Right atrium auricular region (tissue), 2 donors: ENCODE measurements around the gene PAPSS1. TPM values are rescaled to one million over a fixed set of nuclear protein-coding genes. Genes with fewer than 3 reads are reported as not detected.

Source experiments
- DNase-seq: peaks from one replicate; pipeline ENCODE4 v3.0.0-alpha.2; 2019; ENCODE audit warnings: low spot score
- H3K27ac ChIP-seq, 2 donors: fragments of 200-600 bp; sonication (generic); 1 replicate in 1 of 2; 2 replicates in 1 of 2; pipeline ENCODE4 v1.5.1; 2016 to 2019
- H3K27me3 ChIP-seq, 2 donors: fragments of 200-600 bp; sonication (generic); one replicate each; pipeline versions ENCODE4 v1.5.1 to v1.6.0; 2017 to 2019
- H3K36me3 ChIP-seq: fragments of 200-600 bp; sonication (generic); one replicate; pipeline ENCODE4 v1.5.1; 2016
- H3K4me1 ChIP-seq, 2 donors: fragments of 200-600 bp; sonication (generic); one replicate each; pipeline versions ENCODE4 v1.5.1 to v1.6.0; 2017 to 2019
- H3K4me3 ChIP-seq, 2 donors: fragments of 200-600 bp; sonication (generic); 1 replicate in 1 of 2; 2 replicates in 1 of 2; pipeline ENCODE4 v1.5.1; 2017 to 2019; ENCODE audit warnings: mild to moderate bottlenecking in 1 of 2, moderate library complexity in 1 of 2
- H3K9me3 ChIP-seq, 2 donors: fragments of 200-600 bp; sonication (generic); one replicate each; pipeline ENCODE4 v1.5.1; 2019
- total RNA-seq, 2 donors: library from RNA; depleted of rRNA; stranded (reverse); fragments of >200 nt; gene quantifications; one replicate each; pipeline ENCODE4 v1.1.0, GENCODE V29; 2016
- TF ChIP-seq, protein P1 (sequence below), 2 donors: fragments of 200-600 bp; sonication (generic); IDR thresholded peaks; one replicate each; pipeline ENCODE4 v1.5.1; 2019; ENCODE audit warnings: antibody characterized with exemption in 2 of 2

PAPSS1 gene
- total RNA-seq, 2 donors from 2014 or later, result 10.5 to 14.3 TPM

DNA sequence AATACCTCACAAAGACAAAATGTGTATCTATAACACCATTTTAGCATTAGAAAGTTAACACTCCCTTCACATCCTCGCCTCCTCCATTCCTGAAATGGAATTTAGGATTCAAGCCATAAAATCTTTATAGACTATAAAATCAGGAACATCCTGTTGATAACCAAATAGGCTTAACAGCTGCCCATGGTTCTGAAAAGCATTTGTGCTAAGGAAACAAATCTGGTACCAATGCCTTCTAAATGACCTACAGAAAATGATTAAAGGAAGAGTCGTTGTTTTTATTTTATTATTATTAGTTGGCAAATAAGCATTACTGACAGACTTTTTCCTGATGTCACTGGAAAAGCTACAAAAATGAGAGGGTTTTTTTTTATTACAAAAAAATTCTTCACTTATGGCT lies 79.8 kb downstream of the PAPSS1 start:
- TF ChIP-seq, protein P1, sequence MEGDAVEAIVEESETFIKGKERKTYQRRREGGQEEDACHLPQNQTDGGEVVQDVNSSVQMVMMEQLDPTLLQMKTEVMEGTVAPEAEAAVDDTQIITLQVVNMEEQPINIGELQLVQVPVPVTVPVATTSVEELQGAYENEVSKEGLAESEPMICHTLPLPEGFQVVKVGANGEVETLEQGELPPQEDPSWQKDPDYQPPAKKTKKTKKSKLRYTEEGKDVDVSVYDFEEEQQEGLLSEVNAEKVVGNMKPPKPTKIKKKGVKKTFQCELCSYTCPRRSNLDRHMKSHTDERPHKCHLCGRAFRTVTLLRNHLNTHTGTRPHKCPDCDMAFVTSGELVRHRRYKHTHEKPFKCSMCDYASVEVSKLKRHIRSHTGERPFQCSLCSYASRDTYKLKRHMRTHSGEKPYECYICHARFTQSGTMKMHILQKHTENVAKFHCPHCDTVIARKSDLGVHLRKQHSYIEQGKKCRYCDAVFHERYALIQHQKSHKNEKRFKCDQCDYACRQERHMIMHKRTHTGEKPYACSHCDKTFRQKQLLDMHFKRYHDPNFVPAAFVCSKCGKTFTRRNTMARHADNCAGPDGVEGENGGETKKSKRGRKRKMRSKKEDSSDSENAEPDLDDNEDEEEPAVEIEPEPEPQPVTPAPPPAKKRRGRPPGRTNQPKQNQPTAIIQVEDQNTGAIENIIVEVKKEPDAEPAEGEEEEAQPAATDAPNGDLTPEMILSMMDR (IDR thresholded peaks at IDR 0.05), result no peak
- Histone ChIP-seq H3K27me3 (no peaks in the 10 kb centered on the region), H3K27ac (no peak overlapping the region), H3K4me3 (no peak overlapping the region), H3K36me3 (peaks cover 10% of the 10 kb centered on the region), H3K9me3 (no peaks in the 10 kb centered on the region), H3K4me1 (no peaks in the 10 kb centered on the region)
- DNase-seq, result no peak

- no peaks in the 10 kb centered on the region for H3K36me3 ChIP-seq
- TF ChIP-seq, protein P1 (IDR thresholded peaks at IDR 0.05), result no peak
- no peak overlapping the region for H3K4me3 ChIP-seq
- H3K27me3 ChIP-seq, result no peaks in the 10 kb centered on the region
- H3K9me3 ChIP-seq, result no peaks in the 10 kb centered on the region
- no peak for DNase-seq
- no peaks in the 10 kb centered on the region for H3K4me1 ChIP-seq
- no peak overlapping the region for H3K27ac ChIP-seq
These were observed 84.3 kb downstream of the PAPSS1 start for GRCh38 chr4:107635735-107636134.

DNA sequence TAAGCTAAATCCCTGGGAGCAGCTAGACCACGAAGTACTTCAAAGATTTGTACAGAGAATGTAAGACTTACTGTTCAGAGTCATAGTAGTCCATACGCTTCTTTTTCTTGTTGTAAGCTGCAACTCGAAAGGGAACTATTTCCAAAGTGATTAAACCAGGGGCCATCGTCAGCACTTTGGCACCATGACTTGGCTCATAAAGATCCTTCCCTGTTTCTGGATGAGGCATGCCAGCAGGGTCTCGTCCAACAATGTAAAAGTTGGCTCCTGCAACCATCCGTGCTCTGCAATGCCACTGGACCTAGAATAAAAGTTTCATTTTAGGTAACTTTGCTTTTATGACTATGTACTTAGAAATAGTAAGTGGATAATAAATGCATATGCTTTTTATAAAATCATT lies 88.5 kb downstream of the PAPSS1 start:
- DNase-seq, result no peak
- H3K4me3 ChIP-seq, result no peak overlapping the region
- TF ChIP-seq, protein P1 (IDR thresholded peaks at IDR 0.05), result no peak
- no peaks in the 10 kb centered on the region for H3K36me3 ChIP-seq
- H3K9me3 ChIP-seq, result no peaks in the 10 kb centered on the region
- H3K27me3 ChIP-seq, result no peaks in the 10 kb centered on the region
- H3K4me1 ChIP-seq, result no peaks in the 10 kb centered on the region
- H3K27ac ChIP-seq, result no peak overlapping the region

DNA sequence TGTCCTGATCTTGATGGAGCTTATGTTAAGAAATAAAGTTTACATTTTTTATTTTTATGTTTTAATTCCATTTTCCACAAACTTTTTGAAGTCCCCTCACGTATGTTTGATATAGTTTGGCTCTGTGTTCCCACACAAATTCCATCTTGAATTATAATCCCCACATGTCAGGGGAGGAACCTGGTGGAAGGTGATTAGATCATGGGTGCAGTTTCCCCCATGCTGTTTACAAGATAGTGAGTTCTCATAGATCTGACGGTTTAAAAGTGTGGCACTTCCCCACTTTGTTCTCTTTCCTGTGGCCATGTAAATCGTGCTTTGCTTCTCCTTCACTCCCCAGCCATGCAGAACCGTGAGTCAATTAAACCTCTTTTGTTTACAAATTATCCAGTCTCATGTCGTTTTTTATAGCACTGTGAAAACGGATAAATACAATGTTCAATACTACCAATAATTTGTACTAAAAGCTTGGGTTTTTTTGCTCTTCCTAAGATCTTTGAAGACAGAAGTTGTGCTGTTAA lies 89.8 kb downstream of the PAPSS1 start:
- Histone ChIP-seq H3K4me3 (no peak overlapping the region), H3K27me3 (no peaks in the 10 kb centered on the region), H3K36me3 (no peaks in the 10 kb centered on the region), H3K9me3 (no peaks in the 10 kb centered on the region), H3K4me1 (no peaks in the 10 kb centered on the region), H3K27ac (no peak overlapping the region)
- TF ChIP-seq, protein P1 (IDR thresholded peaks at IDR 0.05), result no peak
- DNase-seq, result no peak

DNA sequence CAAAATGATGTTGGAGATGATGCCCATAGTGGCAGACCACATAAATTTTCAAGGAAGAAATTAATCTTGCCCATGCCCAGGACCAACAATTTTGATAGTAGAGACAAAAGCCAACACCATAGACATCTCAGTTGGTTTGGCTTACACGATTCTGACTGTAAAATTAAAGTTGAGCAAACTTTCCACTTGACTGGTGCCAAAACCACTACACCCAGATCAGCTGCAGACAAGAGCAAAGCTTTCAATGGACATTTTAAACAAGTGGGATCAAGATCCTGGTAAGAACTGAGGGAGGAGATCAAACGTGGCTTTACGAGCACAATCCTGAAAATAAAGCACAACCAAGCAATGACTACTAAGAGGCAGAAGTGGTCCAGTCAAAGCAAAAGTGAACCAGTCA lies 90.7 kb downstream of the PAPSS1 start:
- TF ChIP-seq, protein P1 (IDR thresholded peaks at IDR 0.05), result no peak
- no peak overlapping the region for H3K27ac ChIP-seq
- no peaks in the 10 kb centered on the region for H3K27me3 ChIP-seq
- no peak overlapping the region for H3K4me3 ChIP-seq
- no peaks in the 10 kb centered on the region for H3K4me1 ChIP-seq
- H3K36me3 ChIP-seq, result no peaks in the 10 kb centered on the region
- DNase-seq, result no peak
- H3K9me3 ChIP-seq, result no peaks in the 10 kb centered on the region

DNA sequence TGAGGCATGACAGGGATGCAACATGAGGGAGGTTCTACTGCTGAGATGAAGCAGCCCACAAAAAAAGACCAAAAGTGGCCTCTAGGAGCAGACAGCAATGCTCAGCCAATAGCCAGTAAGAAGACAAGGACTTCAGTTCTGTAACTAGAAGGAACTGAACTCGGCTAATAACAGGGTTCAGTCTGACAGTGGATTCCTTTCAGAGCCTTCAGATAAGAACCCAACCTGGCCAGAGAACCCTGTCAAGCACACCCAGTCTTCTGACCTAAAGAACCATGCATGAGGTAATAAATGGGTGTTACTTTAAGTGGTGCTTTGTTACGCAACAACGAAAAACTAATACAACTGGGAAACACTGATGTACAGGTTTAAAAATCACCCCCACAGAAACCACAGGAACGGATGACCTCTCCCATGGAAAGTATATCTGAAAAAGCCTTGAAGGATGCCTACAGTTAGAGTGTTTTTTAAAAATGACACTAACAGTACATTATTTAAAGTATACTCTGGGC lies 94.6 kb downstream of the PAPSS1 start:
- Histone ChIP-seq H3K27me3 (no peaks in the 10 kb centered on the region), H3K4me3 (no peak overlapping the region), H3K4me1 (no peaks in the 10 kb centered on the region), H3K27ac (no peak overlapping the region), H3K9me3 (peaks cover 0 to 12% of the 10 kb centered on the region in 2 donors), H3K36me3 (no peaks in the 10 kb centered on the region)
- TF ChIP-seq, protein P1 (IDR thresholded peaks at IDR 0.05), result no peak
- DNase-seq, result no peak
